Activated gamma-delta T cell treated with Interleukin-2 at 50 U/mL for 16 hours (primary cell): Measurements from ENCODE around the gene NDP.
"Not testable (repeated sequence)": the region's sequence is repeated elsewhere in the genome, so short reads cannot be mapped to it uniquely, and the experiment has no call there.

Experiments
- DNase-seq: peaks from one replicate; pipeline ENCODE4 v3.0.0-alpha.2; 2020

Gene NDP

GRCh38 chrX:43969504-43970501 lies 3.4 kb downstream of the NDP start:
- DNase-seq = no peak

- no peak for DNase-seq
These were observed 4.8 kb downstream of the NDP start for GRCh38 chrX:43968359-43968781.

DNA sequence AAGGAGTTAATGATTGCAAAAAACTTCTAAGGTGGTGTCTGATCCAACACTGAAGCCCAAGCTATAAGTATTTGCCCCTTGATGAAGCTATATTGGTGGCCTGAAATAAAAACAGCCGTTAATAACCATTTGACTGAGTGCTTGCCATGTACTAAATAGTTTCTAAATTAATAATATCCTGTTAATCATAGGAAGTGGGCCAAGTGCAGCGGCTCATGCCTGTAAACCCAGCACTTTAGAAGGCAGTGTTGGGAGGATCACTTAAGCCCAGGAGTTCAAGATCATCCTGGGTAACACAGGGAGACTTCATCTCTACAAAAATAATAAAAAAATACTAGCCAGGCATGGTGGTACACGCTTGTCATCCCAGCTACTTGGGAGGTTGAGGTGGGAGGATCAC lies 8.3 kb downstream of the NDP start:
- no peak for DNase-seq

GRCh38 chrX:43963726-43964125 lies 9.5 kb downstream of the NDP start:
- no peak for DNase-seq

DNA sequence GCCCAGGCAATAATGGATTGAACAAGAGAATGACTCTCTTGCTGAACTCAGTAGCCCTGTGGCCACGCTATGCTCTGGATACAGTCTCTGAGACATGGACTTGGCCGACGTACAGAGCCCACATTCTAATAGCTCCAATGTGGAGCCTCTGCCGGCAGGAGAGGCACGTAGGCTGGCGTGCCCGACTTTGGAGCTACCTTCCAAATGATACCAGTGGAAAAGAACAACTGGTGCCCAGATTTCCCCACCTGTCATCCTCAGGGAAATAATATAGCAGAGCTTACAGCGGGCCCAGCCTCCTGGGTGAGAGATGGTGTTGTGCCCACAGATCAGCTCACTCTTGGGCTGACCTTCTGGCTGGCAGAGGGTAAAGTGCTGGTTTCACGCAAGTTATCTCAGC lies 10.6 kb downstream of the NDP start:
- no peak for DNase-seq

GRCh38 chrX:43961699-43962098 lies 11.5 kb downstream of the NDP start:
- no peak for DNase-seq

DNA sequence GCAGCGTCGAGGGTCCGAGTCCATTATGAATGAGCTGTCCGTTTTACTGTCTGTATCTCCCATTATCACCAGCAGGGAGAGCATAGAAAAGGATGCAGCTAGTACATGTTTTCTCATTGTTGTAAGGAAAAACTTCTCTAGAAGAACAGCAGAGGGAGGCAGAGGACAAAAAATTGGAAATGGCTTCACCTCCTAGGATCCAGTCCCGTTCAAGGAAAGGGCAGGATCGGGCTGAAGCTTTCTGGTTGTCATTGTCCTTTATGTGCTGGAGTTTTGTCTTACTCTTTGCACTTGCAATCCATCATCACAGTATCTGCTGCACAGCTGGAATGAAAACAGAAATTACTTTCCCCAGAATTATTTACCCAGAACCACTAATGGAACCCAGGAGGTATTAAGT lies 14.7 kb downstream of the NDP start:
- no peak for DNase-seq

- DNase-seq = no peak
These were observed 17.2 kb downstream of the NDP start for GRCh38 chrX:43956034-43956433.

GRCh38 chrX:43953218-43953617 lies 20.0 kb downstream of the NDP start:
- no peak for DNase-seq

DNA sequence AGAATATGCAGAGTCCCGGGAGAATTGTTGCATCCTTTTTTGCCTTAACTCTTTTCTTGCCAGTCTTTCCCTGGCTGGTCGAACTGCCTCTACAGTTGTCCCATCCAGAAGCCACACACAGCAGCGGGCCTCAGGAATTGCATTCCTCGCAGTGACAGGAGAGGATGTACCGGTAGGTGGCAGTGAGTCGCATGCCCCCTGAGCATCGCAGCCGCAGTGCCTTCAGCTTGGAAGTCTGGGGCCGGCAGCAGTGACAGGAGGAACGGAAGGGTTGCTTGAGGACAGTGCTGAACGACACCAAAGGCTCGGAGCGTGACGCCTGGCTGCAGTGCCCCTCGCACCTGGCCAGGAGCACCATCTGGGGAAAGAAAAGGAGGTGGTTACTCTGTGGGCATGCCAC lies 23.5 kb downstream of the NDP start:
- DNase-seq = peak; percentile 31

- no peak for DNase-seq
These were observed 32.2 kb downstream of the NDP start for GRCh38 chrX:43940816-43941474.

DNA sequence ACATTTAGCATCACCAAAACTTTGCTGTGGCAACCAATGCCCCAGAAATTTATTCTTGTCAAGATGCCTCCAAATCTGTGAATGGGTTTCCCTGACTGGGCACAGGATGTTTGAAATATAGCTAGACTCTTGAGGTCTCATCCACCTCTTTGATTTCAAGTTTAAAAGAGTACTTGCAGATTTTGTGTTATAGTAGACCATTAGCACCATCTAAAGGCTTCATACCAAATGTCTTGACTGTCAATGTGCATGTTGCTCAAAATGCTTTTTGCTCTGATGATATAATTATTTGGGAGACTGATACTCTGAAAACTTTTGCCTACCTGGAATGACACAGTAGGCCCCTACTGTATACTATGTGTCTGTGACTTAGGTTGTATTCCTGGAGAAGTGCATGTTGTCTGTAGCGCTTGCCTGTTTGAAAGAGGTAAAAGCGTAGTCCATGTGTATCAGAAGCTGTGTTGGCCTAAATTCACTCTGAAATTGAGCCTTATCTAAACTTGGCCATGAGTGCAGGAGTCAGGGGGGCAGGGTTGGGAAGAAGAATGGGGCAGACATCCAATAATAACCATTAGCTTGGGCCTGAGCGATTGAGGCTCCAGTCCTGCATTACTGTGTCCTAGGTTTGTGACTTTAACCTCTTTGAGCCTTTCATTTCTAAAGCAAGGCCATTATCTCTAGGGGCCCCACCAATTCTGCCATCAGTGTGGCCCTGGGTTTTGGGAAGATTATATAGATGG lies 33.8 kb downstream of the NDP start:
- no peak for DNase-seq

- not testable (repeated sequence) for DNase-seq
These were observed 51.2 kb downstream of the NDP start for GRCh38 chrX:43922032-43922431.

- DNase-seq = not testable (repeated sequence)
These were observed 62.4 kb downstream of the NDP start for GRCh38 chrX:43910772-43911171.

DNA sequence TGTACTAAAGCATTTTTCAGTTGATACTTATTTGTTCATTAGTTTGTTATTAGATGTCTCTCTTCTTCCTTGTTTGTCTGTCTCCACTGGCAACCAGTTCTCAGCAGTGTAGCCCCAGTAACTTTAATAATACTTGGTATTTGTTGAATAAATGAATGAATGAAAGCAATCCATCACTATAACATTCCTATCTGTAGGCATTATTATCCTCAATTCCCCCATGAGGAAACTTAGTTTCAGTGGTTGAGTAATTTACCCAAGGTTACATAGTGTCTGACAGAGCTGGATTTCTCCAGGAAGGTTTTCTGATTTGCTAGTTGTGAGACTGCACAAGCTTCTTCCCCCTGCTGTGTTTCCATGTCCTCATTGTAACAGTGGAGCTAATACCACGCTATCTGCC lies 63.2 kb downstream of the NDP start:
- no peak for DNase-seq

GRCh38 chrX:43909141-43909540 lies 64.0 kb downstream of the NDP start:
- DNase-seq = no peak

- no peak for DNase-seq
These were observed 73.0 kb downstream of the NDP start for GRCh38 chrX:43899878-43900815.
